Activated CD4-positive, alpha-beta T cell treated with anti-CD3 and anti-CD28 coated beads, Interleukin-2, amount 10 ng/mL, durations not matched to agents 24 days and 14 days (primary cell): ENCODE measurements around the gene ANGEL1. TPM values are rescaled to one million over a fixed set of nuclear protein-coding genes. Genes with fewer than 3 reads are reported as not detected.

Experiments
- DNase-seq: peaks from one replicate; pipeline ENCODE4 v3.0.0; 2022
- H3K27ac Mint-ChIP-seq: one replicate; pipeline ENCODE4 v1.8.0; 2022; ENCODE audit warnings: mild to moderate bottlenecking, mixed read lengths
- H3K27me3 Mint-ChIP-seq: one replicate; pipeline ENCODE4 v1.8.0; 2022; ENCODE audit warnings: mixed read lengths
- H3K36me3 Mint-ChIP-seq: one replicate; pipeline ENCODE4 v1.8.0; 2022; ENCODE audit warnings: low read depth, mild to moderate bottlenecking, mixed read lengths
- H3K4me1 Mint-ChIP-seq: one replicate; pipeline ENCODE4 v1.8.0; 2021; ENCODE audit warnings: mixed read lengths
- H3K4me3 Mint-ChIP-seq: one replicate; pipeline ENCODE4 v1.8.0; 2022; ENCODE audit warnings: mild to moderate bottlenecking, moderate library complexity, mixed read lengths
- H3K9me3 Mint-ChIP-seq: one replicate; pipeline ENCODE4 v1.8.0; 2021; ENCODE audit warnings: mixed read lengths
- intact Hi-C: fragments of 100-400 bp; cut with micrococcal nuclease; formaldehyde crosslinking; loops from one replicate; pipeline ENCODE4 v1.15.1; 2023
- total RNA-seq: library from RNA; stranded (reverse); gene quantifications from 2 replicates; pipeline ENCODE4 v1.2.3, GENCODE V29; 2022

Gene ANGEL1
- total RNA-seq, 1 donor from 2014 or later = 16.4 TPM

DNA sequence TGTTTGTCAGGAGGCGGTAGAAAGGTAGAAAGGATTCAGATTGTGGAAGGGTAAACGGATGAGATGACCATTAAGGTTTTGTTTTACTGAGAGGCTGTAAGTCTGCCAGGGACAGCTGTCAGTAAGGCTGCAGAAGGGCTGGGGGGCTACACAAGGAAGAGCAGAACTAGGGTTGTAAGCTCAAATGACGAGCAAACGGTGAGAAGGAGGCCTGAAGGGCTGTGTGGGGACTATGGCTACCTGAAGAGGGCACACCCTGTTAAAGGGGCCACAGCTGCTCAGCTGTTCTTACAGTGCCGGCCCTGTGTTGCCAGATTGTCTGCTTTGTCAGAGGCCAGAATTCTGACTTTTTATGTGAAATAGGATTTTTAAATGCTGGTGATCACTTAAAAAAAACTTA is 32.3 kb downstream of the ANGEL1 start:
- Mint-ChIP-seq H3K36me3 (peaks cover 10% of the 10 kb centered on the region), H3K27ac (peak overlapping the region; percentile 72), H3K4me3 (no peak overlapping the region), H3K4me1 (peaks cover 40% of the 10 kb centered on the region), H3K27me3 (no peaks in the 10 kb centered on the region), H3K9me3 (no peaks in the 10 kb centered on the region)
- no peak for DNase-seq
- intact Hi-C loops = no loop called here

DNA sequence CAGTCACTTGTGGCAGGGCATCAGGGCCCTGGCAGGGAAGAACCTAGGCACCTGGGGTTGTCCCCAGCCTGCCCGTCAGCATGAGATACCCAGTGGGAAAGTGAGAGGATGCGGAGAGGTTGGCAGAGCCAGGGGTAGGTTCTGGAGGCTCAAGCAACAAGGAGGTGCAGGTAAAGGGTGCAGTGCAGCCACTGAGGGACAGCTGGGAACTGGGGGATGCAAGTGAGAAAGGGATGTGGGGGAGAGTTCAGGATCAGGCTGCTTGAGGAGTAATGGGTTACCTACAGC is 32.7 kb downstream of the ANGEL1 start:
- intact Hi-C loops = no loop called here
- DNase-seq = no peak
- Mint-ChIP-seq H3K36me3 (peaks cover 10% of the 10 kb centered on the region), H3K4me1 (peaks cover 42% of the 10 kb centered on the region), H3K27ac (peak overlapping the region; percentile 45), H3K9me3 (no peaks in the 10 kb centered on the region), H3K27me3 (no peaks in the 10 kb centered on the region), H3K4me3 (no peak overlapping the region)

- peaks cover 39% of the 10 kb centered on the region for H3K4me1 Mint-ChIP-seq
- H3K4me3 Mint-ChIP-seq = no peak overlapping the region
- H3K36me3 Mint-ChIP-seq = peaks cover 8% of the 10 kb centered on the region
- H3K27me3 Mint-ChIP-seq = no peaks in the 10 kb centered on the region
- intact Hi-C loops = no loop called here
- no peaks in the 10 kb centered on the region for H3K9me3 Mint-ChIP-seq
- peak overlapping the region; percentile 45 for H3K27ac Mint-ChIP-seq
- DNase-seq = no peak
Observed at GRCh38 chr14:76779221-76780057, 33.2 kb downstream of the ANGEL1 start.

GRCh38 chr14:76778546-76779215 is 34.0 kb downstream of the ANGEL1 start:
- H3K27me3 Mint-ChIP-seq = no peaks in the 10 kb centered on the region
- no peaks in the 10 kb centered on the region for H3K9me3 Mint-ChIP-seq
- H3K27ac Mint-ChIP-seq = no peak overlapping the region
- H3K4me3 Mint-ChIP-seq = no peak overlapping the region
- intact Hi-C loops = no loop called here
- peaks cover 36% of the 10 kb centered on the region for H3K4me1 Mint-ChIP-seq
- no peak for DNase-seq
- H3K36me3 Mint-ChIP-seq = peaks cover 8% of the 10 kb centered on the region

DNA sequence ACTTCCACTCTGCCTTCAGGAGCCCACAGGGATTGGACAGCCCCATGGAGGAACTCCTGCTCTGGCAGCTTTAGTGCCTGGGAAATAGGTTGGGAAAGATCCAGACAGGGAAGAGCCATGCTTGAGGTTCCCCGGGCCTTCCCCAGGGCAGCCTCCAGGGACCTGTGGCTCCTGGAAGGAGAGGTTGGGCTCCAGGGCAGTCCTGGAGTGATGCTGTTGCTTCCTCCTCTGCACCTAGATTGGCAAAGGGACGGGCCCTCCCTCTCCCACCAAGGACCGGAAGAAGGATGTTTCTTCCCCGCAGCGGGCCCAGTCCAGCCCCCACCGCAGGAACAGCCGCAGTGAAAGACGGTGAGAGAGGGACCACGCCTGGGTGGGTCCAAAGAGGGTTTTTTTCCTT is 35.0 kb downstream of the ANGEL1 start:
- Mint-ChIP-seq H3K4me1 (peaks cover 28% of the 10 kb centered on the region), H3K27me3 (no peaks in the 10 kb centered on the region), H3K4me3 (no peak overlapping the region), H3K27ac (no peak overlapping the region), H3K36me3 (peaks cover 7% of the 10 kb centered on the region), H3K9me3 (no peaks in the 10 kb centered on the region)
- intact Hi-C loops = no loop called here
- DNase-seq = no peak

- Mint-ChIP-seq H3K27me3 (no peaks in the 10 kb centered on the region), H3K27ac (no peak overlapping the region), H3K4me1 (peaks cover 21% of the 10 kb centered on the region), H3K4me3 (no peak overlapping the region), H3K36me3 (peaks cover 5% of the 10 kb centered on the region), H3K9me3 (no peaks in the 10 kb centered on the region)
- intact Hi-C loops = no loop called here
- DNase-seq = no peak
Observed at GRCh38 chr14:76776428-76777251, 36.0 kb downstream of the ANGEL1 start.

- DNase-seq = no peak
- H3K27me3 Mint-ChIP-seq = no peaks in the 10 kb centered on the region
- intact Hi-C loops = no loop called here
- no peak overlapping the region for H3K27ac Mint-ChIP-seq
- H3K36me3 Mint-ChIP-seq = peaks cover 5% of the 10 kb centered on the region
- H3K4me3 Mint-ChIP-seq = no peak overlapping the region
- H3K9me3 Mint-ChIP-seq = no peaks in the 10 kb centered on the region
- peaks cover 19% of the 10 kb centered on the region for H3K4me1 Mint-ChIP-seq
Observed at GRCh38 chr14:76775695-76776427, 36.8 kb downstream of the ANGEL1 start.

GRCh38 chr14:76774821-76775694 is 37.6 kb downstream of the ANGEL1 start:
- Mint-ChIP-seq H3K4me3 (no peak overlapping the region), H3K9me3 (no peaks in the 10 kb centered on the region), H3K36me3 (peaks cover 2% of the 10 kb centered on the region), H3K27me3 (no peaks in the 10 kb centered on the region), H3K27ac (peak overlapping the region; percentile 52), H3K4me1 (peaks cover 15% of the 10 kb centered on the region)
- intact Hi-C loops = no loop called here
- DNase-seq = no peak

- Mint-ChIP-seq H3K4me1 (peaks cover 17% of the 10 kb centered on the region), H3K4me3 (no peak overlapping the region), H3K9me3 (no peaks in the 10 kb centered on the region), H3K27ac (no peak overlapping the region), H3K36me3 (no peaks in the 10 kb centered on the region), H3K27me3 (no peaks in the 10 kb centered on the region)
- no peak for DNase-seq
- intact Hi-C loops = no loop called here
Observed at GRCh38 chr14:76773956-76774820, 38.5 kb downstream of the ANGEL1 start.

GRCh38 chr14:76773188-76773885 is 39.3 kb downstream of the ANGEL1 start:
- H3K36me3 Mint-ChIP-seq = no peaks in the 10 kb centered on the region
- no peak overlapping the region for H3K27ac Mint-ChIP-seq
- H3K27me3 Mint-ChIP-seq = no peaks in the 10 kb centered on the region
- no peaks in the 10 kb centered on the region for H3K9me3 Mint-ChIP-seq
- H3K4me1 Mint-ChIP-seq = peaks cover 26% of the 10 kb centered on the region
- intact Hi-C loops = no loop called here
- no peak for DNase-seq
- H3K4me3 Mint-ChIP-seq = no peak overlapping the region

- Mint-ChIP-seq H3K4me3 (no peak overlapping the region), H3K9me3 (no peaks in the 10 kb centered on the region), H3K27me3 (no peaks in the 10 kb centered on the region), H3K27ac (no peak overlapping the region), H3K4me1 (peaks cover 32% of the 10 kb centered on the region), H3K36me3 (no peaks in the 10 kb centered on the region)
- intact Hi-C loops = no loop called here
- DNase-seq = no peak
Observed at GRCh38 chr14:76772300-76773187, 40.1 kb downstream of the ANGEL1 start.
